GM18508 (cell line): ENCODE data around the gene EPS8.
"Not testable (repeated sequence)": the region's sequence is repeated elsewhere in the genome, so short reads cannot be mapped to it uniquely, and the experiment has no call there.

Source experiments
- ATAC-seq: cut with Tn5 transposase; IDR thresholded peaks from one replicate; pipeline ENCODE4 v1.9.1; 2021; ENCODE audit warnings: moderate number of reproducible peaks; ENCODE audit not compliant: insufficient read depth, unreplicated experiment

EPS8 gene

GRCh38 chr12:15625075-15625474 lies 164.1 kb downstream of the EPS8 start:
- ATAC-seq = no peak

- ATAC-seq = no peak
Observed at GRCh38 chr12:15620741-15621539, 168.2 kb downstream of the EPS8 start.

- ATAC-seq = not testable (repeated sequence)
Observed at GRCh38 chr12:15616495-15616894, 172.7 kb downstream of the EPS8 start.

- ATAC-seq = no peak
Observed at GRCh38 chr12:15613981-15614380, 175.2 kb downstream of the EPS8 start.

GRCh38 chr12:15608941-15609340 lies 180.2 kb downstream of the EPS8 start:
- no peak for ATAC-seq

GRCh38 chr12:15608406-15608805 lies 180.8 kb downstream of the EPS8 start:
- ATAC-seq = no peak

- no peak for ATAC-seq
Observed at GRCh38 chr12:15605881-15606590, 183.2 kb downstream of the EPS8 start.

GRCh38 chr12:15603474-15604085 lies 185.6 kb downstream of the EPS8 start:
- no peak for ATAC-seq

GRCh38 chr12:15602051-15602672 lies 187.0 kb downstream of the EPS8 start:
- no peak for ATAC-seq

GRCh38 chr12:15601210-15601800 lies 187.9 kb downstream of the EPS8 start:
- no peak for ATAC-seq

GRCh38 chr12:15600223-15600935 lies 188.8 kb downstream of the EPS8 start:
- ATAC-seq = no peak

GRCh38 chr12:15599266-15600037 lies 189.7 kb downstream of the EPS8 start:
- ATAC-seq = no peak

GRCh38 chr12:15597125-15597830 lies 191.9 kb downstream of the EPS8 start:
- ATAC-seq = no peak

- ATAC-seq = no peak
Observed at GRCh38 chr12:15596174-15596573, 193.0 kb downstream of the EPS8 start.

GRCh38 chr12:15592934-15593333 lies 196.3 kb downstream of the EPS8 start:
- no peak for ATAC-seq

- no peak for ATAC-seq
Observed at GRCh38 chr12:15591811-15592210, 197.4 kb downstream of the EPS8 start.

GRCh38 chr12:15590180-15590826 lies 198.9 kb downstream of the EPS8 start:
- ATAC-seq = peak; percentile 92
